HG03442 (cell line): ENCODE measurements around the gene GTPBP2.
"Not testable (repeated sequence)": the region's sequence is repeated elsewhere in the genome, so short reads cannot be mapped to it uniquely, and the experiment has no call there.

Experiments
- ATAC-seq: cut with Tn5 transposase; IDR thresholded peaks from one replicate; pipeline ENCODE4 v1.9.1; 2021; ENCODE audit warnings: mild to moderate bottlenecking, moderate library complexity; ENCODE audit not compliant: unreplicated experiment

GTPBP2 gene

GRCh38 chr6:43625393-43625992 lies 3.6 kb downstream of the GTPBP2 start:
- no peak for ATAC-seq

- no peak for ATAC-seq
These were observed 4.2 kb downstream of the GTPBP2 start for GRCh38 chr6:43624786-43625288.

- ATAC-seq = no peak
These were observed 4.9 kb downstream of the GTPBP2 start for GRCh38 chr6:43623880-43624785.

GRCh38 chr6:43622541-43622940 lies 6.5 kb downstream of the GTPBP2 start:
- no peak for ATAC-seq

GRCh38 chr6:43621836-43622180 lies 7.3 kb downstream of the GTPBP2 start:
- no peak for ATAC-seq

GRCh38 chr6:43621078-43621835 lies 7.8 kb downstream of the GTPBP2 start:
- no peak for ATAC-seq

GRCh38 chr6:43616725-43617472 lies 12.2 kb downstream of the GTPBP2 start:
- ATAC-seq = no peak

GRCh38 chr6:43614396-43614730 lies 14.7 kb downstream of the GTPBP2 start:
- ATAC-seq = no peak

GRCh38 chr6:43613721-43614395 lies 15.2 kb downstream of the GTPBP2 start:
- ATAC-seq = no peak

GRCh38 chr6:43610431-43610830 lies 18.6 kb downstream of the GTPBP2 start:
- no peak for ATAC-seq

GRCh38 chr6:43609402-43609801 lies 19.7 kb downstream of the GTPBP2 start:
- no peak for ATAC-seq

- ATAC-seq = no peak
These were observed 20.3 kb downstream of the GTPBP2 start for GRCh38 chr6:43608807-43609206.

- no peak for ATAC-seq
These were observed 20.7 kb downstream of the GTPBP2 start for GRCh38 chr6:43608310-43608763.

- no peak for ATAC-seq
These were observed 23.0 kb downstream of the GTPBP2 start for GRCh38 chr6:43606019-43606418.

- no peak for ATAC-seq
These were observed 24.9 kb downstream of the GTPBP2 start for GRCh38 chr6:43604174-43604573.

GRCh38 chr6:43600595-43600994 lies 28.5 kb downstream of the GTPBP2 start:
- no peak for ATAC-seq

GRCh38 chr6:43593938-43594337 lies 35.1 kb downstream of the GTPBP2 start:
- ATAC-seq = no peak

- not testable (repeated sequence) for ATAC-seq
These were observed 39.5 kb downstream of the GTPBP2 start for GRCh38 chr6:43589564-43589963.

GRCh38 chr6:43588194-43588593 lies 40.9 kb downstream of the GTPBP2 start:
- ATAC-seq = no peak

GRCh38 chr6:43584892-43585570 lies 44.0 kb downstream of the GTPBP2 start:
- no peak for ATAC-seq
